Mammary epithelial cell (primary cell): ENCODE results near the gene SIX5.

Experiments
- CTCF ChIP-seq, 2 donors: IDR thresholded peaks in 1 of 2; conservative IDR thresholded peaks in 1 of 2; 2 replicates each; pipeline ENCODE4 v1.5.1; 2011 to 2012; ENCODE audit warnings: inconsistent platforms in 2 of 2, low read length in 2 of 2, mild to moderate bottlenecking in 2 of 2, control low read depth in 1 of 2, low read depth in 1 of 2; ENCODE audit not compliant: insufficient read depth in 1 of 2; ENCODE audit errors: extremely low read depth in 1 of 2
- EZH2 ChIP-seq: IDR thresholded peaks from 2 replicates; pipeline ENCODE4 v1.6.1; 2012; ENCODE audit warnings: low read length, inconsistent platforms, borderline replicate concordance

GRCh38 chr19:45805719-45806118 is 36.7 kb upstream of the SIX5 start:
- TF ChIP-seq CTCF (conservative IDR thresholded peaks at IDR 0.05 in 1 of 2, IDR thresholded peaks at IDR 0.05 in 1 of 2; ENCODE audit: extremely low read depth in 1 of 2, insufficient read depth in 1 of 2, low read depth in 1 of 2, low read length in 2 of 2) (no peak), EZH2 (no peak)
